Spleen (tissue), 11 donors: ENCODE data around the gene PDE1C. TPM values are rescaled to one million over a fixed set of nuclear protein-coding genes. Genes with fewer than 3 reads are reported as not detected.

Experiments
- DNase-seq: peaks from one replicate; pipeline ENCODE4 v3.0.0-alpha.2; 2020
- H3K27ac ChIP-seq, 8 donors: fragments of 200-600 bp; sonication (generic) in 7 of 8; 1 replicate in 4 of 8; 2 replicates in 4 of 8; pipeline versions ENCODE4 v1.5.0 to v1.8.0; 2016 to 2021; ENCODE audit warnings: inconsistent platforms in 4 of 8, mild to moderate bottlenecking in 4 of 8, moderate library complexity in 1 of 8
- H3K27me3 ChIP-seq, 7 donors: fragments of 200-600 bp; sonication (generic) in 6 of 7; replicated peaks in 1 of 7; 1 replicate in 4 of 7; 2 replicates in 3 of 7; pipeline versions ENCODE4 v1.5.0 to v1.8.0; 2016 to 2021; ENCODE audit warnings: inconsistent platforms in 3 of 7, mild to moderate bottlenecking in 1 of 7
- H3K36me3 ChIP-seq, 6 donors: fragments of 200-600 bp; sonication (generic) in 5 of 6; 1 replicate in 4 of 6; 2 replicates in 2 of 6; pipeline versions ENCODE4 v1.5.0 to v1.8.0; 2016 to 2021; ENCODE audit warnings: inconsistent platforms in 2 of 6
- H3K4me1 ChIP-seq, 6 donors: fragments of 200-600 bp; sonication (generic) in 5 of 6; 1 replicate in 3 of 6; 2 replicates in 3 of 6; pipeline versions ENCODE4 v1.5.0 to v1.8.0; 2016 to 2021; ENCODE audit warnings: inconsistent platforms in 3 of 6
- H3K4me3 ChIP-seq, 8 donors: fragments of 200-600 bp; sonication (generic) in 7 of 8; 1 replicate in 4 of 8; 2 replicates in 4 of 8; pipeline versions ENCODE4 v1.5.0 to v1.8.0; 2016 to 2021; ENCODE audit warnings: inconsistent platforms in 4 of 8, mild to moderate bottlenecking in 4 of 8, moderate library complexity in 2 of 8
- H3K9me3 ChIP-seq, 8 donors: fragments of 200-600 bp; sonication (generic) in 7 of 8; 1 replicate in 4 of 8; 2 replicates in 4 of 8; pipeline versions ENCODE4 v1.5.0 to v1.8.0; 2016 to 2021; ENCODE audit warnings: inconsistent platforms in 4 of 8
- CTCF ChIP-seq, 11 experiments: fragments of 200-600 bp in 7 of 11; fragments of 450-650 bp in 4 of 11; sonication (generic) in 4 of 11; IDR thresholded peaks in 8 of 11; conservative IDR thresholded peaks in 3 of 11; 1 replicate in 7 of 11; 2 replicates in 4 of 11; pipeline versions ENCODE4 v1.4.0 to v1.8.0; 2016 to 2021; ENCODE audit warnings: antibody characterized with exemption in 11 of 11, inconsistent platforms in 4 of 11, mild to moderate bottlenecking in 1 of 11
- POLR2A ChIP-seq, 3 donors: fragments of 450-650 bp; IDR thresholded peaks; one replicate each; pipeline ENCODE4 v1.5.1; 2017; ENCODE audit warnings: antibody characterized with exemption in 3 of 3, mild to moderate bottlenecking in 1 of 3
- POLR2AphosphoS5 ChIP-seq, 3 donors: sonication (generic); formaldehyde crosslinking; IDR thresholded peaks; one replicate each; pipeline ENCODE4 v1.5.1; 2017; ENCODE audit warnings: antibody characterized with exemption in 3 of 3
- WGBS, 5 donors: extraction: QIAGEN DNeasy Blood & Tissue Kit in 3 of 5; methylation state at CpG; one replicate each; pipeline versions ENCODE4 v1.1.5 to v1.1.7; 2013 to 2018; 5-methylcytosine and 5-hydroxymethylcytosine counted together
- intact Hi-C: fragments of 100-400 bp; cut with DNase I; formaldehyde crosslinking; loops from one replicate; pipeline ENCODE4 v1.15.0; 2023; ENCODE audit warnings: low total_unique reads
- polyA plus RNA-seq, 3 donors: library from polyadenylated mRNA; stranded (reverse); fragments of 200-250 nt; gene quantifications; one replicate each; pipeline ENCODE4 v1.2.1, GENCODE V29; 2013
- total RNA-seq, 7 donors: library from RNA; depleted of rRNA in 3 of 7; stranded (reverse); fragments of >200 nt in 3 of 7; fragmentation: NEBNext Ultra II Directional in 4 of 7; extraction: Animal tissue kit (Norgen Biotek cat#: 25700) in 4 of 7; gene quantifications; one replicate each; pipeline versions ENCODE4 v1.1.0 to v1.2.1, GENCODE V29; 2016 to 2021
- donor health status: healthy with polysubstance abuse.
- donor health status: DM: no; HTN: no; CAD: no; lungs with moderate emphysema.
- donor health status: DM: no; HTN: no; CAD: no.
- donor health status: Bipolar disorder and iron deficiency.
- donor health status: healthy.
- donor health status: DM: no; HTN: no; CAD: no.
- donor health status: DM: yes; HTN: yes; CAD: no.

PDE1C gene
- total and polyA plus RNA-seq, 10 donors = 0.53 to 3.3 (median 1.6) TPM

- no peak for DNase-seq
- Histone ChIP-seq H3K4me1 (no peaks in the 10 kb centered on the region), H3K27ac (no peak overlapping the region), H3K36me3 (no peaks in the 10 kb centered on the region), H3K27me3 (no peaks in the 10 kb centered on the region), H3K9me3 (peaks cover 0 to 8% (median 4%) of the 10 kb centered on the region in 8 donors), H3K4me3 (no peak overlapping the region)
- 75 to 82% (median 80%) methylated on average over 6 of the region's 6 CpGs for WGBS, 5 donors
- TF ChIP-seq CTCF (IDR thresholded peaks at IDR 0.05 in 8 of 11, conservative IDR thresholded peaks at IDR 0.05 in 3 of 11) (no peak), POLR2AphosphoS5 (IDR thresholded peaks at IDR 0.05) (no peak), POLR2A (IDR thresholded peaks at IDR 0.05) (no peak)
- intact Hi-C loops = no loop called here
Measured at GRCh38 chr7:31981874-31982390, 88.3 kb downstream of the PDE1C start.

GRCh38 chr7:31979690-31980330, 90.4 kb downstream of the PDE1C start:
- no peak overlapping the region for H3K27ac ChIP-seq
- peaks cover 0 to 13% (median 5%) of the 10 kb centered on the region in 8 donors for H3K9me3 ChIP-seq
- intact Hi-C loops = no loop called here
- no peak overlapping the region for H3K4me3 ChIP-seq
- no peaks in the 10 kb centered on the region for H3K27me3 ChIP-seq
- TF ChIP-seq POLR2A (IDR thresholded peaks at IDR 0.05) (no peak), POLR2AphosphoS5 (IDR thresholded peaks at IDR 0.05) (no peak), CTCF (IDR thresholded peaks at IDR 0.05 in 8 of 11, conservative IDR thresholded peaks at IDR 0.05 in 3 of 11) (no peak)
- no peaks in the 10 kb centered on the region for H3K36me3 ChIP-seq
- 69 to 85% (median 80%) methylated on average over 1 of the region's 1 CpG for WGBS, 5 donors
- no peak for DNase-seq
- no peaks in the 10 kb centered on the region for H3K4me1 ChIP-seq

GRCh38 chr7:31975546-31975945, 94.7 kb downstream of the PDE1C start:
- TF ChIP-seq CTCF (IDR thresholded peaks at IDR 0.05 in 8 of 11, conservative IDR thresholded peaks at IDR 0.05 in 3 of 11) (no peak), POLR2A (IDR thresholded peaks at IDR 0.05) (no peak), POLR2AphosphoS5 (IDR thresholded peaks at IDR 0.05) (no peak)
- 78 to 87% (median 84%) methylated on average over 5 of the region's 5 CpGs for WGBS, 5 donors
- intact Hi-C loops = no loop called here
- H3K27ac ChIP-seq = no peak overlapping the region
- no peak overlapping the region for H3K4me3 ChIP-seq
- H3K36me3 ChIP-seq = no peaks in the 10 kb centered on the region
- H3K9me3 ChIP-seq = peaks cover 0 to 13% (median 5%) of the 10 kb centered on the region in 8 donors
- H3K4me1 ChIP-seq = no peaks in the 10 kb centered on the region
- no peaks in the 10 kb centered on the region for H3K27me3 ChIP-seq
- DNase-seq = no peak

- DNase-seq = no peak
- H3K4me3 ChIP-seq = no peak overlapping the region
- intact Hi-C loops = no loop called here
- 38 to 71% (median 45%) methylated on average over 1 of the region's 1 CpG for WGBS, 5 donors
- no peaks in the 10 kb centered on the region for H3K36me3 ChIP-seq
- TF ChIP-seq POLR2AphosphoS5 (IDR thresholded peaks at IDR 0.05) = no peak
- no peak for TF ChIP-seq POLR2A (IDR thresholded peaks at IDR 0.05)
- no peak for TF ChIP-seq CTCF (IDR thresholded peaks at IDR 0.05 in 8 of 11, conservative IDR thresholded peaks at IDR 0.05 in 3 of 11)
- H3K27ac ChIP-seq = no peak overlapping the region
- peaks cover 0 to 15% (median 5%) of the 10 kb centered on the region in 8 donors for H3K9me3 ChIP-seq
- no peaks in the 10 kb centered on the region for H3K27me3 ChIP-seq
- no peaks in the 10 kb centered on the region for H3K4me1 ChIP-seq
Measured at GRCh38 chr7:31974351-31974750, 95.9 kb downstream of the PDE1C start.
